ENCODE results near the gene APLP1.

DNA sequence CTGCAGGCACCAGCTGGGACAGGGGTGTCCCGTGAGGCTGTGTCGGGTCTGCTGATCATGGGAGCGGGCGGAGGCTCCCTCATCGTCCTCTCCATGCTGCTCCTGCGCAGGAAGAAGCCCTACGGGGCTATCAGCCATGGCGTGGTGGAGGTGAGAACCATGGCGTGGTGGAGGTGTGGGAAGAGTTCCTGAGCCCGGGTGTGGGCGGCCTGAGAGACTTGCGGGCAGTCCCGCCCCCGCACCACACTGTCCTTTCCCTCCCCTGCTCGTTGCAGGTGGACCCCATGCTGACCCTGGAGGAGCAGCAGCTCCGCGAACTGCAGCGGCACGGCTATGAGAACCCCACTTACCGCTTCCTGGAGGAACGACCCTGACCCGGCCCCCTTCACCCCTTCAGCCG lies 10.7 kb downstream of the APLP1 start:
- no peak for TF ChIP-seq EZH2 (IDR thresholded peaks at IDR 0.05; ENCODE audit: insufficient read depth, poor library complexity, severe bottlenecking)
- TF ChIP-seq EZH2phosphoT487 (IDR thresholded peaks at IDR 0.05; ENCODE audit: insufficient read depth, low read depth), result no peak

Measured in GM23248 (cell line).